CD4-positive, alpha-beta memory T cell (primary cell): ENCODE results near the gene EXD3. TPM values are rescaled to one million over a fixed set of nuclear protein-coding genes. Genes with fewer than 3 reads are reported as not detected.
"Not testable (repeated sequence)": the region's sequence is repeated elsewhere in the genome, so short reads cannot be mapped to it uniquely, and the experiment has no call there.

Experiments used
- CTCF ChIA-PET: fragments of 350-600 bp; sonication (Branson Sonifier 250); formaldehyde crosslinking; loops from one replicate; lab custom pipeline; 2021; ENCODE audit warnings: inconsistent platforms; ENCODE audit not compliant: partially characterized antibody; lab: Charles Lee
- POLR2A ChIA-PET: fragments of 350-600 bp; sonication (Branson Sonifier 250); formaldehyde crosslinking; loops from one replicate; lab custom pipeline; 2021; ENCODE audit not compliant: partially characterized antibody; lab: Charles Lee
- DNase-seq, 5 donors: peaks; one replicate each; pipeline versions ENCODE4 v3.0.0 to v3.0.0-alpha.2; 2020 to 2022; ENCODE audit warnings: mixed read lengths in 1 of 5
- H3K27ac ChIP-seq: one replicate; pipeline ENCODE4 v1.7.0; 2013; ENCODE audit warnings: low read depth, low read length
- H3K27me3 ChIP-seq: 2 replicates; pipeline ENCODE4 v1.7.0; 2013; ENCODE audit warnings: mild to moderate bottlenecking, low read length, moderate library complexity; ENCODE audit not compliant: insufficient read depth
- H3K36me3 ChIP-seq: 2 replicates; pipeline ENCODE4 v1.7.0; 2013; ENCODE audit warnings: mild to moderate bottlenecking, low read length, moderate library complexity; ENCODE audit not compliant: insufficient read depth
- H3K4me1 ChIP-seq: 2 replicates; pipeline ENCODE4 v1.7.0; 2013; ENCODE audit warnings: mild to moderate bottlenecking, low read length, moderate library complexity; ENCODE audit not compliant: insufficient read depth
- H3K4me3 ChIP-seq, 2 donors: one replicate each; pipeline ENCODE4 v1.7.0; 2013; ENCODE audit warnings: low read length in 2 of 2, mild to moderate bottlenecking in 1 of 2
- H3K9me3 ChIP-seq, 2 donors: one replicate each; pipeline ENCODE4 v1.7.0; 2013; ENCODE audit warnings: low read length in 2 of 2, control low read depth in 1 of 2; ENCODE audit not compliant: control insufficient read depth in 1 of 2
- H3K27ac Mint-ChIP-seq, 7 donors: one replicate each; pipeline ENCODE4 v1.8.0; 2020 to 2021; ENCODE audit warnings: mixed read lengths in 7 of 7, mild to moderate bottlenecking in 6 of 7, inconsistent platforms in 3 of 7, moderate library complexity in 3 of 7
- H3K27me3 Mint-ChIP-seq, 2 donors: one replicate each; pipeline ENCODE4 v1.8.0; 2020 to 2021; ENCODE audit warnings: mixed read lengths in 2 of 2
- H3K36me3 Mint-ChIP-seq, 2 donors: one replicate each; pipeline ENCODE4 v1.8.0; 2020 to 2021; ENCODE audit warnings: mixed read lengths in 2 of 2, inconsistent platforms in 1 of 2, mild to moderate bottlenecking in 1 of 2
- H3K4me1 Mint-ChIP-seq, 4 donors: one replicate each; pipeline ENCODE4 v1.8.0; 2020 to 2021; ENCODE audit warnings: mixed read lengths in 4 of 4, mild to moderate bottlenecking in 1 of 4
- H3K4me3 Mint-ChIP-seq, 8 donors: one replicate each; pipeline ENCODE4 v1.8.0; 2020 to 2021; ENCODE audit warnings: mixed read lengths in 8 of 8, mild to moderate bottlenecking in 7 of 8, moderate library complexity in 6 of 8, inconsistent platforms in 3 of 8
- H3K9me3 Mint-ChIP-seq, 8 donors: one replicate each; pipeline ENCODE4 v1.8.0; 2020 to 2021; ENCODE audit warnings: mixed read lengths in 8 of 8, mild to moderate bottlenecking in 5 of 8, inconsistent platforms in 3 of 8, moderate library complexity in 1 of 8
- intact Hi-C: fragments of 100-400 bp; cut with micrococcal nuclease; formaldehyde crosslinking; loops from one replicate; pipeline ENCODE4 v1.15.1; 2023
- polyA plus RNA-seq, 2 donors: library from polyadenylated mRNA; unstranded; fragments of 300-500 nt; fragmentation: Illumina TruSeq; gene quantifications; one replicate each; pipeline ENCODE4 v1.2.3, GENCODE V29; 2021
- total RNA-seq, 2 experiments: library from RNA; stranded (reverse); gene quantifications; one replicate each; pipeline ENCODE4 v1.2.3, GENCODE V29; 2021

EXD3 gene
- total and polyA plus RNA-seq, 4 experiments from 2014 or later: 2.5 to 21.9 (median 14.2) TPM

- CTCF ChIA-PET: no interaction called here
Measured at GRCh38 chr9:137387891-137388560, 34.9 kb downstream of the EXD3 start.

GRCh38 chr9:137387114-137387890, 35.7 kb downstream of the EXD3 start:
- no peak overlapping the region for H3K4me3 ChIP-seq
- POLR2A ChIA-PET: interaction anchor here (0.8 to 1.2 kb wide), 2 partner anchors 23 to 67 kb away, joined by 3 to 4 read pairs; no protein-coding TSS in a partner anchor
- H3K9me3 ChIP-seq: no peaks in the 10 kb centered on the region
- H3K4me3 Mint-ChIP-seq: peak overlapping the region in 2 of 8 donors; percentile 51 to 55
- peak overlapping the region in 3 of 7 donors; percentile 47 to 92 (median 84) for H3K27ac Mint-ChIP-seq
- CTCF ChIA-PET: no interaction called here
- no peaks in the 10 kb centered on the region for H3K27me3 Mint-ChIP-seq
- H3K27me3 ChIP-seq: no peaks in the 10 kb centered on the region
- H3K36me3 Mint-ChIP-seq: peaks cover 3 to 4% of the 10 kb centered on the region in 2 donors
- intact Hi-C loops: no loop called here
- peak in 1 of 5 donors; percentile 47 for DNase-seq
- peak overlapping the region; percentile 32 for H3K27ac ChIP-seq
- peaks cover 0 to 9% (median 4%) of the 10 kb centered on the region in 4 donors for H3K4me1 Mint-ChIP-seq
- no peaks in the 10 kb centered on the region for H3K9me3 Mint-ChIP-seq
- H3K4me1 ChIP-seq: peaks cover 15% of the 10 kb centered on the region
- no peaks in the 10 kb centered on the region for H3K36me3 ChIP-seq

More at GRCh38 chr9:137387891-137388560, 34.9 kb downstream of the EXD3 start:
- Histone ChIP-seq H3K36me3 (no peaks in the 10 kb centered on the region), H3K4me3 (no peak overlapping the region), H3K4me1 (peaks cover 15% of the 10 kb centered on the region), H3K27ac (peak overlapping the region; percentile 32), H3K9me3 (no peaks in the 10 kb centered on the region), H3K27me3 (no peaks in the 10 kb centered on the region)
- Mint-ChIP-seq H3K27me3 (no peaks in the 10 kb centered on the region), H3K27ac (peak overlapping the region in 2 of 7 donors; percentile 15 to 43), H3K4me1 (peaks cover 0 to 9% (median 4%) of the 10 kb centered on the region in 4 donors), H3K9me3 (no peaks in the 10 kb centered on the region), H3K36me3 (peaks cover 3 to 4% of the 10 kb centered on the region in 2 donors), H3K4me3 (peak overlapping the region in 1 of 8 donors; percentile 29)
- intact Hi-C loops: no loop called here
- POLR2A ChIA-PET: interaction anchor here (0.8 to 1.2 kb wide), 2 partner anchors 23 to 67 kb away, joined by 3 to 4 read pairs; no protein-coding TSS in a partner anchor
- no peak for DNase-seq

- CTCF ChIA-PET, DNase-seq, intact Hi-C loops: not testable (repeated sequence)
Measured at GRCh38 chr9:137386507-137387113, 36.4 kb downstream of the EXD3 start.

GRCh38 chr9:137385061-137385655, 37.8 kb downstream of the EXD3 start:
- H3K27ac ChIP-seq: no peak overlapping the region
- Mint-ChIP-seq H3K9me3 (no peaks in the 10 kb centered on the region), H3K4me1 (peaks cover 0 to 7% (median 4%) of the 10 kb centered on the region in 4 donors), H3K4me3 (no peak overlapping the region), H3K27me3 (no peaks in the 10 kb centered on the region), H3K27ac (no peak overlapping the region), H3K36me3 (no peaks in the 10 kb centered on the region)
- no peak for DNase-seq
- H3K4me3 ChIP-seq: no peak overlapping the region
- no peaks in the 10 kb centered on the region for H3K9me3 ChIP-seq
- peaks cover 15% of the 10 kb centered on the region for H3K4me1 ChIP-seq
- intact Hi-C loops: no loop called here
- no peaks in the 10 kb centered on the region for H3K27me3 ChIP-seq
- POLR2A ChIA-PET: no interaction called here
- H3K36me3 ChIP-seq: no peaks in the 10 kb centered on the region
- CTCF ChIA-PET: no interaction called here

More at GRCh38 chr9:137386507-137387113, 36.4 kb downstream of the EXD3 start:
- not testable (repeated sequence) for H3K27me3 ChIP-seq, H3K27ac ChIP-seq, H3K9me3 ChIP-seq, H3K36me3 Mint-ChIP-seq, H3K4me3 ChIP-seq, H3K9me3 Mint-ChIP-seq, H3K27me3 Mint-ChIP-seq, H3K4me3 Mint-ChIP-seq, H3K4me1 Mint-ChIP-seq, H3K36me3 ChIP-seq
- H3K27ac Mint-ChIP-seq: peak overlapping the region in 5 of 7 donors; percentile 42 to 92 (median 53)
- POLR2A ChIA-PET: interaction anchor here (1.2 kb wide), 1 partner anchor 24 kb away, joined by 3 read pairs; no protein-coding TSS in a partner anchor
- H3K4me1 ChIP-seq: peaks cover 15% of the 10 kb centered on the region

GRCh38 chr9:137383784-137384756, 38.9 kb downstream of the EXD3 start:
- Mint-ChIP-seq H3K9me3 (no peaks in the 10 kb centered on the region), H3K27me3 (no peaks in the 10 kb centered on the region), H3K36me3 (no peaks in the 10 kb centered on the region), H3K4me1 (peaks cover 0 to 7% (median 4%) of the 10 kb centered on the region in 4 donors), H3K27ac (peak overlapping the region in 2 of 7 donors; percentile 43 to 70), H3K4me3 (no peak overlapping the region)
- peaks cover 15% of the 10 kb centered on the region for H3K4me1 ChIP-seq
- no peaks in the 10 kb centered on the region for H3K9me3 ChIP-seq
- ChIA-PET CTCF (no interaction called here), POLR2A (no interaction called here)
- H3K27me3 ChIP-seq: no peaks in the 10 kb centered on the region
- no peak for DNase-seq
- H3K4me3 ChIP-seq: no peak overlapping the region
- H3K36me3 ChIP-seq: no peaks in the 10 kb centered on the region
- intact Hi-C loops: no loop called here
- no peak overlapping the region for H3K27ac ChIP-seq

DNA sequence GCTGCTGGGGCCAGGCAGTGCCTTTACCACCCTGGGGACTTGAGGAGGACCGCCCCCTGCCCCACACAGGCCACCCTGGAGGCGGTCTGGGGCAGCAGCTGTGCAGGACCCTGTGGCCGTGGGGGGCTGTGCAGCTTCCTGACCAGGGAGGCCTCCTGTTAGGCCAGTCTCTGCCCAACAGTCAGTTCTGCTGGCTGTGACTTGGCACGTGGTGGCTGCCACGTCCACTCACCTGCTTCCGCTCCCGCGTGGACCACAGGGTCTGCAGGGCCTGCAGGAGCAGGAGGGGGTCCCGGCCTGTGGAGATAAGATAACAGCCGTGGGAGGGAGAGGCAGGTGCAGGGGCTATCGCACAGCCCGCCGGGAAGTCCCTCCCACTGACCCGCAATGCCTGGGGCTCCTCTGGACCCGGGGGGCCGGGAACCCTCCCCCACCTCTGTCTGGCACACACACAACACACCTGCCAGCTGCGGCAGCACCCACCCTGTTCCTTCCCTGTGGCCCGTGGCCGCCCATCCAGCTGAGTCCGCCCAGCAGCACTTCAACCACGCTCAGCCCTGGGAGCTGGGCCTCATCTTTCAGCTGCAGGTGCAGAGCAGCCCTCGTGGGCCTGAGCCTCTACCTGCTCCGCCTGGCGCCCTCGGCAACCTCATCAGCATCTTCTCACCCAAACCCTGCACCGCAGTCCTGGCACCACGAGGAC, 39.7 kb downstream of the EXD3 start:
- ChIA-PET POLR2A (no interaction called here), CTCF (no interaction called here)
- Mint-ChIP-seq H3K36me3 (no peaks in the 10 kb centered on the region), H3K27ac (peak overlapping the region in 1 of 7 donors; percentile 68), H3K4me3 (no peak overlapping the region), H3K27me3 (no peaks in the 10 kb centered on the region), H3K9me3 (no peaks in the 10 kb centered on the region), H3K4me1 (peaks cover 0 to 7% (median 4%) of the 10 kb centered on the region in 4 donors)
- Histone ChIP-seq H3K27me3 (no peaks in the 10 kb centered on the region), H3K36me3 (no peaks in the 10 kb centered on the region), H3K9me3 (no peaks in the 10 kb centered on the region), H3K27ac (no peak overlapping the region), H3K4me1 (peaks cover 13% of the 10 kb centered on the region), H3K4me3 (no peak overlapping the region)
- no peak for DNase-seq
- intact Hi-C loops: no loop called here
